HepG2 (cell line): ENCODE data around the gene ZNF629. TPM values are rescaled to one million over a fixed set of nuclear protein-coding genes. Genes with fewer than 3 reads are reported as not detected.

Source experiments
- ARNTL ChIP-seq: sonication (generic); formaldehyde crosslinking; IDR thresholded peaks from 2 replicates; pipeline ENCODE4 v1.4.0; 2020; ENCODE audit warnings: mild to moderate bottlenecking, missing genetic modification reagents
- CEBPG ChIP-seq: IDR thresholded peaks from 2 replicates; pipeline ENCODE4 v1.6.1; 2016
- EHMT2 ChIP-seq: fragments of 200-600 bp; sonication (generic); IDR thresholded peaks from 2 replicates; pipeline ENCODE4 v1.7.0; 2017; ENCODE audit warnings: antibody characterized with exemption, low read depth, low read length, borderline replicate concordance
- KDM4B ChIP-seq: sonication (generic); formaldehyde crosslinking; IDR thresholded peaks from 2 replicates; pipeline ENCODE4 v1.4.0; 2020; ENCODE audit warnings: missing genetic modification reagents
- KLF16 ChIP-seq, 2 experiments: sonication (generic) in 1 of 2; formaldehyde crosslinking in 1 of 2; IDR thresholded peaks; 2 replicates each; pipeline versions ENCODE4 v1.6.1 to v1.8.0; 2016 to 2023; ENCODE audit warnings: missing genetic modification reagents in 2 of 2, missing compliant biosample characterization in 1 of 2
- MAFK ChIP-seq, 2 experiments: IDR thresholded peaks in 1 of 2; conservative IDR thresholded peaks in 1 of 2; 2 replicates each; pipeline ENCODE4 v1.6.1; 2011; ENCODE audit warnings: improper control_type of control experiment in 2 of 2, low read length in 2 of 2
- NFE2 ChIP-seq: sonication (generic); formaldehyde crosslinking; IDR thresholded peaks from 2 replicates; pipeline ENCODE4 v1.4.0; 2020; ENCODE audit warnings: missing genetic modification reagents
- SATB2 ChIP-seq: sonication (generic); formaldehyde crosslinking; IDR thresholded peaks from 2 replicates; pipeline ENCODE4 v1.5.0; 2020; ENCODE audit warnings: missing genetic modification reagents
- SKI ChIP-seq: fragments of 450-650 bp; IDR thresholded peaks from one replicate; pipeline ENCODE4 v1.6.1; 2018; ENCODE audit warnings: mild to moderate bottlenecking; ENCODE audit not compliant: partially characterized antibody
- U2AF2 ChIP-seq: fragments of 200-400 bp; formaldehyde crosslinking; IDR thresholded peaks from 2 replicates; pipeline ENCODE4 v1.6.1; 2017; ENCODE audit warnings: low read depth, mild to moderate bottlenecking, low read length
- ZNF670 ChIP-seq: sonication (generic); formaldehyde crosslinking; IDR thresholded peaks from 2 replicates; pipeline ENCODE4 v1.8.0; 2022; ENCODE audit warnings: mild to moderate bottlenecking, missing genetic modification reagents, borderline replicate concordance
- polyA plus RNA-seq, 8 experiments: library from polyadenylated mRNA; depleted of rRNA in 3 of 8; stranded (reverse) in 7 of 8; unstranded in 1 of 8; fragments of >200 nt; fragmentation: Illumina TruSeq in 4 of 8; extraction: Trizol in 4 of 8; gene quantifications; 2 replicates each; pipeline versions ENCODE4 v1.2.1 to v1.2.3, GENCODE V29; 2011 to 2016; ENCODE audit warnings: low read depth in 4 of 8, missing spikeins in 1 of 8, mixed read lengths in 1 of 8; ENCODE audit not compliant: insufficient read depth in 1 of 8
- total RNA-seq, 5 experiments: library from RNA; depleted of rRNA; stranded (reverse); fragments of >200 nt; fragmentation: Illumina TruSeq; extraction: Trizol; gene quantifications; 2 replicates each; pipeline ENCODE4 v1.2.3, GENCODE V29; 2016; ENCODE audit warnings: low read depth in 1 of 5
- TF ChIP-seq, protein P1 (sequence below): sonication (generic); formaldehyde crosslinking; IDR thresholded peaks from 2 replicates; pipeline ENCODE4 v1.5.0; 2020; ENCODE audit warnings: mild to moderate bottlenecking, missing genetic modification reagents, borderline replicate concordance
- TF ChIP-seq, protein P2 (sequence below): sonication (generic); formaldehyde crosslinking; IDR thresholded peaks from 2 replicates; pipeline ENCODE4 v1.8.1; 2023; ENCODE audit warnings: mild to moderate bottlenecking, missing genetic modification reagents
- TF ChIP-seq, protein P3 (sequence below): sonication (generic); formaldehyde crosslinking; IDR thresholded peaks from 2 replicates; pipeline ENCODE4 v1.8.0; 2022; ENCODE audit warnings: mild to moderate bottlenecking, missing genetic modification reagents; ENCODE audit not compliant: insufficient replicate concordance
- TF ChIP-seq, protein P4 (sequence below), 2 experiments: fragments of 450-650 bp in 1 of 2; sonication (generic) in 1 of 2; formaldehyde crosslinking; IDR thresholded peaks; 2 replicates each; pipeline versions ENCODE4 v1.5.0 to v1.8.0; 2020 to 2022; ENCODE audit warnings: mild to moderate bottlenecking in 1 of 2, missing genetic modification reagents in 1 of 2

ZNF629 gene
- total and polyA plus RNA-seq, 2 of the 13 experiments (the other 11 are each of a cell fraction or from before 2014, with no cell fraction given), result 6.1 to 16.5 TPM

DNA sequence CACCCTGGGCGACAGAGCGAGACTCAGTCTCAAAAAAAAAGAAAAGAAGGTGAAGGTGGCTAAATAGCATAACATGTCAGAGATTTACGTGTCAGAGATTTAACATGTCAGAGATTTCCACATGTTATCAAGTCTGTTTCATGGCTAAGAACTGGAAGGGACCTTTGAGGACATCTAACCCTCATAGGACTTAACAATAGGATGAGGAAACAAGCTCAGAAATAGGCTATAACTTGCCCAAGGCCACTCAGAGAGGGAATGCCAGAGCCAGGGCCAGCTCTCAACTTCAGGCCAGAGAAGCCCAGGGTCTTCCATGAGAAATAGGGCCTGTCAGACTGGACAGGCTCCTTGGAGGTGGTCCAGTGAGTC lies 26.8 kb upstream of the ZNF629 start (continued):
- TF ChIP-seq ARNTL, result no peak
- no peak for TF ChIP-seq SKI
- no peak for TF ChIP-seq U2AF2
- no peak for TF ChIP-seq KDM4B (CRISPR knock-in tag)
- no peak for TF ChIP-seq CEBPG
- no peak for TF ChIP-seq EHMT2
- TF ChIP-seq SATB2 (CRISPR knock-in tag), result no peak
- TF ChIP-seq, protein P1, sequence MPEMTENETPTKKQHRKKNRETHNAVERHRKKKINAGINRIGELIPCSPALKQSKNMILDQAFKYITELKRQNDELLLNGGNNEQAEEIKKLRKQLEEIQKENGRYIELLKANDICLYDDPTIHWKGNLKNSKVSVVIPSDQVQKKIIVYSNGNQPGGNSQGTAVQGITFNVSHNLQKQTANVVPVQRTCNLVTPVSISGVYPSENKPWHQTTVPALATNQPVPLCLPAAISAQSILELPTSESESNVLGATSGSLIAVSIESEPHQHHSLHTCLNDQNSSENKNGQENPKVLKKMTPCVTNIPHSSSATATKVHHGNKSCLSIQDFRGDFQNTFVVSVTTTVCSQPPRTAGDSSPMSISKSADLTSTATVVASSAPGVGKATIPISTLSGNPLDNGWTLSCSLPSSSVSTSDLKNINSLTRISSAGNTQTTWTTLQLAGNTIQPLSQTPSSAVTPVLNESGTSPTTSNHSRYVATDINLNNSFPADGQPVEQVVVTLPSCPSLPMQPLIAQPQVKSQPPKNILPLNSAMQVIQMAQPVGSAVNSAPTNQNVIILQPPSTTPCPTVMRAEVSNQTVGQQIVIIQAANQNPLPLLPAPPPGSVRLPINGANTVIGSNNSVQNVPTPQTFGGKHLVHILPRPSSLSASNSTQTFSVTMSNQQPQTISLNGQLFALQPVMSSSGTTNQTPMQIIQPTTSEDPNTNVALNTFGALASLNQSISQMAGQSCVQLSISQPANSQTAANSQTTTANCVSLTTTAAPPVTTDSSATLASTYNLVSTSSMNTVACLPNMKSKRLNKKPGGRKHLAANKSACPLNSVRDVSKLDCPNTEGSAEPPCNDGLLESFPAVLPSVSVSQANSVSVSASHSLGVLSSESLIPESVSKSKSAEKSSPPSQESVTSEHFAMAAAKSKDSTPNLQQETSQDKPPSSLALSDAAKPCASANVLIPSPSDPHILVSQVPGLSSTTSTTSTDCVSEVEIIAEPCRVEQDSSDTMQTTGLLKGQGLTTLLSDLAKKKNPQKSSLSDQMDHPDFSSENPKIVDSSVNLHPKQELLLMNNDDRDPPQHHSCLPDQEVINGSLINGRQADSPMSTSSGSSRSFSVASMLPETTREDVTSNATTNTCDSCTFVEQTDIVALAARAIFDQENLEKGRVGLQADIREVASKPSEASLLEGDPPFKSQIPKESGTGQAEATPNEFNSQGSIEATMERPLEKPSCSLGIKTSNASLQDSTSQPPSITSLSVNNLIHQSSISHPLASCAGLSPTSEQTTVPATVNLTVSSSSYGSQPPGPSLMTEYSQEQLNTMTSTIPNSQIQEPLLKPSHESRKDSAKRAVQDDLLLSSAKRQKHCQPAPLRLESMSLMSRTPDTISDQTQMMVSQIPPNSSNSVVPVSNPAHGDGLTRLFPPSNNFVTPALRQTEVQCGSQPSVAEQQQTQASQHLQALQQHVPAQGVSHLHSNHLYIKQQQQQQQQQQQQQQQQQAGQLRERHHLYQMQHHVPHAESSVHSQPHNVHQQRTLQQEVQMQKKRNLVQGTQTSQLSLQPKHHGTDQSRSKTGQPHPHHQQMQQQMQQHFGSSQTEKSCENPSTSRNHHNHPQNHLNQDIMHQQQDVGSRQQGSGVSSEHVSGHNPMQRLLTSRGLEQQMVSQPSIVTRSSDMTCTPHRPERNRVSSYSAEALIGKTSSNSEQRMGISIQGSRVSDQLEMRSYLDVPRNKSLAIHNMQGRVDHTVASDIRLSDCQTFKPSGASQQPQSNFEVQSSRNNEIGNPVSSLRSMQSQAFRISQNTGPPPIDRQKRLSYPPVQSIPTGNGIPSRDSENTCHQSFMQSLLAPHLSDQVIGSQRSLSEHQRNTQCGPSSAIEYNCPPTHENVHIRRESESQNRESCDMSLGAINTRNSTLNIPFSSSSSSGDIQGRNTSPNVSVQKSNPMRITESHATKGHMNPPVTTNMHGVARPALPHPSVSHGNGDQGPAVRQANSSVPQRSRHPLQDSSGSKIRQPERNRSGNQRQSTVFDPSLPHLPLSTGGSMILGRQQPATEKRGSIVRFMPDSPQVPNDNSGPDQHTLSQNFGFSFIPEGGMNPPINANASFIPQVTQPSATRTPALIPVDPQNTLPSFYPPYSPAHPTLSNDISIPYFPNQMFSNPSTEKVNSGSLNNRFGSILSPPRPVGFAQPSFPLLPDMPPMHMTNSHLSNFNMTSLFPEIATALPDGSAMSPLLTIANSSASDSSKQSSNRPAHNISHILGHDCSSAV (CRISPR knock-in tag), result no peak
- TF ChIP-seq, protein P2, sequence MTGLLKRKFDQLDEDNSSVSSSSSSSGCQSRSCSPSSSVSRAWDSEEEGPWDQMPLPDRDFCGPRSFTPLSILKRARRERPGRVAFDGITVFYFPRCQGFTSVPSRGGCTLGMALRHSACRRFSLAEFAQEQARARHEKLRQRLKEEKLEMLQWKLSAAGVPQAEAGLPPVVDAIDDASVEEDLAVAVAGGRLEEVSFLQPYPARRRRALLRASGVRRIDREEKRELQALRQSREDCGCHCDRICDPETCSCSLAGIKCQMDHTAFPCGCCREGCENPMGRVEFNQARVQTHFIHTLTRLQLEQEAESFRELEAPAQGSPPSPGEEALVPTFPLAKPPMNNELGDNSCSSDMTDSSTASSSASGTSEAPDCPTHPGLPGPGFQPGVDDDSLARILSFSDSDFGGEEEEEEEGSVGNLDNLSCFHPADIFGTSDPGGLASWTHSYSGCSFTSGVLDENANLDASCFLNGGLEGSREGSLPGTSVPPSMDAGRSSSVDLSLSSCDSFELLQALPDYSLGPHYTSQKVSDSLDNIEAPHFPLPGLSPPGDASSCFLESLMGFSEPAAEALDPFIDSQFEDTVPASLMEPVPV, result no peak
- no peak for TF ChIP-seq MAFK (conservative IDR thresholded peaks at IDR 0.05 in 1 of 2, IDR thresholded peaks at IDR 0.05 in 1 of 2; ENCODE audit: low read length in 2 of 2)
- TF ChIP-seq, protein P3, sequence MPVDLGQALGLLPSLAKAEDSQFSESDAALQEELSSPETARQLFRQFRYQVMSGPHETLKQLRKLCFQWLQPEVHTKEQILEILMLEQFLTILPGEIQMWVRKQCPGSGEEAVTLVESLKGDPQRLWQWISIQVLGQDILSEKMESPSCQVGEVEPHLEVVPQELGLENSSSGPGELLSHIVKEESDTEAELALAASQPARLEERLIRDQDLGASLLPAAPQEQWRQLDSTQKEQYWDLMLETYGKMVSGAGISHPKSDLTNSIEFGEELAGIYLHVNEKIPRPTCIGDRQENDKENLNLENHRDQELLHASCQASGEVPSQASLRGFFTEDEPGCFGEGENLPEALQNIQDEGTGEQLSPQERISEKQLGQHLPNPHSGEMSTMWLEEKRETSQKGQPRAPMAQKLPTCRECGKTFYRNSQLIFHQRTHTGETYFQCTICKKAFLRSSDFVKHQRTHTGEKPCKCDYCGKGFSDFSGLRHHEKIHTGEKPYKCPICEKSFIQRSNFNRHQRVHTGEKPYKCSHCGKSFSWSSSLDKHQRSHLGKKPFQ (CRISPR knock-in tag), result no peak
- TF ChIP-seq, protein P4, sequence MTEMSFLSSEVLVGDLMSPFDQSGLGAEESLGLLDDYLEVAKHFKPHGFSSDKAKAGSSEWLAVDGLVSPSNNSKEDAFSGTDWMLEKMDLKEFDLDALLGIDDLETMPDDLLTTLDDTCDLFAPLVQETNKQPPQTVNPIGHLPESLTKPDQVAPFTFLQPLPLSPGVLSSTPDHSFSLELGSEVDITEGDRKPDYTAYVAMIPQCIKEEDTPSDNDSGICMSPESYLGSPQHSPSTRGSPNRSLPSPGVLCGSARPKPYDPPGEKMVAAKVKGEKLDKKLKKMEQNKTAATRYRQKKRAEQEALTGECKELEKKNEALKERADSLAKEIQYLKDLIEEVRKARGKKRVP (CRISPR knock-in tag; IDR thresholded peaks at IDR 0.05), result no peak
- 0 out of 4 replicates have a peak, but pooled peaks of 1 of the 2 experiments have one; percentile 53 for TF ChIP-seq KLF16 (CRISPR knock-in tag; IDR thresholded peaks at IDR 0.05)
- no peak for TF ChIP-seq NFE2
- no peak for TF ChIP-seq ZNF670 (CRISPR knock-in tag)
